ENCODE measurements around the gene MAGEA6. TPM values are rescaled to one million over a fixed set of nuclear protein-coding genes. Genes with fewer than 3 reads are reported as not detected.
"Not testable (repeated sequence)": the region's sequence is repeated elsewhere in the genome, so short reads cannot be mapped to it uniquely, and the experiment has no call there.

The MAGEA6 gene
- total RNA-seq, result not detected
- not detected for total RNA-seq (2013)

- H3K9me3 ChIP-seq (ENCODE audit: control insufficient read depth, insufficient read depth, low read length); H3K9me3 Mint-ChIP-seq; H3K4me3 Mint-ChIP-seq; H3K27me3 ChIP-seq (ENCODE audit: control insufficient read depth, insufficient read depth, low read length); H3K27me3 Mint-ChIP-seq (ENCODE audit: low read depth in 2 of 2); H3K4me3 ChIP-seq (ENCODE audit: low read length); H3K4me1 ChIP-seq (ENCODE audit: control insufficient read depth, insufficient read depth, low read length); ATAC-seq; H3K27ac ChIP-seq (ENCODE audit: low read length); DNase-seq; H3K36me3 Mint-ChIP-seq; H3K27ac Mint-ChIP-seq; intact Hi-C loops (cut with micrococcal nuclease); H3K4me1 Mint-ChIP-seq; H3K36me3 ChIP-seq (ENCODE audit: control insufficient read depth, insufficient read depth, low read length): not testable (repeated sequence)
- no CpG with 5 or more reads among the region's 29 CpGs for WGBS (ENCODE audit: insufficient coverage)
These were observed at the start of gene MAGEA6 for GRCh38 chrX:152769549-152770289. Gene MAGEA6 (minus strand): TSS chrX:152769689. CDS start chrX:152767650, 2,039 bp downstream.

- 38% methylated on average over 2 of the region's 2 CpGs for WGBS (ENCODE audit: insufficient coverage)
- ATAC-seq (no peak), DNase-seq (no peak)
- Mint-ChIP-seq H3K27ac (no peak overlapping the region), H3K9me3 (no peaks in the 10 kb centered on the region), H3K4me3 (no peak overlapping the region), H3K4me1 (peaks cover 0 to 2% of the 10 kb centered on the region in 2 donors), H3K27me3 (ENCODE audit: low read depth in 2 of 2) (peaks cover 4 to 13% of the 10 kb centered on the region in 2 donors), H3K36me3 (no peaks in the 10 kb centered on the region)
- no peak for TF ChIP-seq CTCF (IDR thresholded peaks at IDR 0.05)
- H3K27ac ChIP-seq (ENCODE audit: low read length), result no peak overlapping the region
- intact Hi-C loops (cut with micrococcal nuclease), result no loop called here
- H3K36me3 ChIP-seq (ENCODE audit: control insufficient read depth, insufficient read depth, low read length), result no peaks in the 10 kb centered on the region
- no peak overlapping the region for H3K4me3 ChIP-seq (ENCODE audit: low read length)
- no peaks in the 10 kb centered on the region for H3K9me3 ChIP-seq (ENCODE audit: control insufficient read depth, insufficient read depth, low read length)
- H3K27me3 ChIP-seq (ENCODE audit: control insufficient read depth, insufficient read depth, low read length), result no peaks in the 10 kb centered on the region
- no peaks in the 10 kb centered on the region for H3K4me1 ChIP-seq (ENCODE audit: control insufficient read depth, insufficient read depth, low read length)
These were observed 49.8 kb upstream of the MAGEA6 start for GRCh38 chrX:152819266-152819665.

GRCh38 chrX:152818356-152818755 is 48.9 kb upstream of the MAGEA6 start:
- Histone ChIP-seq H3K36me3 (ENCODE audit: control insufficient read depth, insufficient read depth, low read length) (no peaks in the 10 kb centered on the region), H3K4me1 (ENCODE audit: control insufficient read depth, insufficient read depth, low read length) (no peaks in the 10 kb centered on the region), H3K27ac (ENCODE audit: low read length) (no peak overlapping the region), H3K9me3 (ENCODE audit: control insufficient read depth, insufficient read depth, low read length) (no peaks in the 10 kb centered on the region), H3K4me3 (ENCODE audit: low read length) (no peak overlapping the region), H3K27me3 (ENCODE audit: control insufficient read depth, insufficient read depth, low read length) (no peaks in the 10 kb centered on the region)
- no peak for TF ChIP-seq CTCF (IDR thresholded peaks at IDR 0.05)
- intact Hi-C loops (cut with micrococcal nuclease), result no loop called here
- ATAC-seq, result no peak
- Mint-ChIP-seq H3K9me3 (no peaks in the 10 kb centered on the region), H3K27ac (no peak overlapping the region), H3K27me3 (ENCODE audit: low read depth in 2 of 2) (peaks cover 4 to 13% of the 10 kb centered on the region in 2 donors), H3K36me3 (no peaks in the 10 kb centered on the region), H3K4me1 (peaks cover 0 to 10% of the 10 kb centered on the region in 2 donors), H3K4me3 (no peak overlapping the region)
- DNase-seq, result no peak
- 90% methylated on average over 4 of the region's 5 CpGs for WGBS (ENCODE audit: insufficient coverage)

- Mint-ChIP-seq H3K36me3 (no peaks in the 10 kb centered on the region), H3K9me3 (no peaks in the 10 kb centered on the region), H3K4me3 (no peak overlapping the region), H3K27me3 (ENCODE audit: low read depth in 2 of 2) (peaks cover 4 to 12% of the 10 kb centered on the region in 2 donors), H3K27ac (no peak overlapping the region), H3K4me1 (peaks cover 0 to 12% of the 10 kb centered on the region in 2 donors)
- Histone ChIP-seq H3K4me1 (ENCODE audit: control insufficient read depth, insufficient read depth, low read length) (no peaks in the 10 kb centered on the region), H3K4me3 (ENCODE audit: low read length) (no peak overlapping the region), H3K27me3 (ENCODE audit: control insufficient read depth, insufficient read depth, low read length) (no peaks in the 10 kb centered on the region), H3K9me3 (ENCODE audit: control insufficient read depth, insufficient read depth, low read length) (no peaks in the 10 kb centered on the region), H3K36me3 (ENCODE audit: control insufficient read depth, insufficient read depth, low read length) (no peaks in the 10 kb centered on the region), H3K27ac (ENCODE audit: low read length) (no peak overlapping the region)
- DNase-seq, result no peak
- no peak for TF ChIP-seq CTCF (IDR thresholded peaks at IDR 0.05)
- WGBS (ENCODE audit: insufficient coverage), result 65% methylated on average over 2 of the region's 6 CpGs
- ATAC-seq, result no peak
- intact Hi-C loops (cut with micrococcal nuclease), result no loop called here
These were observed 47.7 kb upstream of the MAGEA6 start for GRCh38 chrX:152817078-152817764.
